Sigmoid colon (tissue), 7 donors: ENCODE results near the gene STAT2. TPM values are rescaled to one million over a fixed set of nuclear protein-coding genes. Genes with fewer than 3 reads are reported as not detected.

Source experiments
- DNase-seq: peaks from one replicate; pipeline ENCODE4 v3.0.0-alpha.2; 2019
- H3K27ac ChIP-seq, 4 donors: fragments of 200-600 bp; sonication (generic); one replicate each; pipeline ENCODE4 v1.5.1; 2016 to 2019; ENCODE audit warnings: mild to moderate bottlenecking in 1 of 4
- H3K27me3 ChIP-seq, 3 donors: fragments of 200-600 bp; sonication (generic); one replicate each; pipeline ENCODE4 v1.5.1; 2019; ENCODE audit warnings: mild to moderate bottlenecking in 1 of 3
- H3K36me3 ChIP-seq, 4 donors: fragments of 200-600 bp; sonication (generic); one replicate each; pipeline ENCODE4 v1.5.1; 2016 to 2019
- H3K4me1 ChIP-seq, 4 donors: fragments of 200-600 bp; sonication (generic); one replicate each; pipeline ENCODE4 v1.5.1; 2017 to 2019
- H3K4me3 ChIP-seq, 4 donors: fragments of 200-600 bp; sonication (generic); one replicate each; pipeline ENCODE4 v1.5.1; 2017 to 2019; ENCODE audit warnings: mild to moderate bottlenecking in 2 of 4, moderate library complexity in 1 of 4
- H3K9me3 ChIP-seq, 4 donors: fragments of 200-600 bp in 3 of 4; sonication (generic) in 3 of 4; one replicate each; pipeline versions ENCODE4 v1.5.1 to v1.6.1; 2013 to 2019
- CTCF ChIP-seq, 4 experiments: fragments of 450-650 bp in 3 of 4; fragments of 200-600 bp in 1 of 4; IDR thresholded peaks; one replicate each; pipeline ENCODE4 v1.5.1; 2016 to 2019; ENCODE audit warnings: antibody characterized with exemption in 4 of 4, mild to moderate bottlenecking in 3 of 4, moderate library complexity in 2 of 4
- EP300 ChIP-seq, 4 donors: sonication (generic); formaldehyde crosslinking; IDR thresholded peaks; one replicate each; pipeline ENCODE4 v1.6.1; 2017; ENCODE audit warnings: antibody characterized with exemption in 4 of 4
- POLR2A ChIP-seq, 2 donors: fragments of 450-650 bp; IDR thresholded peaks; one replicate each; pipeline ENCODE4 v1.6.1; 2016; ENCODE audit warnings: antibody characterized with exemption in 2 of 2, mild to moderate bottlenecking in 2 of 2, moderate library complexity in 2 of 2
- POLR2AphosphoS5 ChIP-seq, 4 donors: sonication (generic); formaldehyde crosslinking; IDR thresholded peaks; one replicate each; pipeline ENCODE4 v1.6.1; 2017; ENCODE audit warnings: antibody characterized with exemption in 4 of 4
- WGBS, 2 donors: extraction: QIAGEN DNeasy Blood & Tissue Kit; methylation state at CpG; one replicate each; pipeline ENCODE4 v1.1.7; 2013; 5-methylcytosine and 5-hydroxymethylcytosine counted together
- intact Hi-C: fragments of 100-400 bp; cut with DNase I; formaldehyde crosslinking; loops from one replicate; pipeline ENCODE4 v1.15.1; 2023
- polyA plus RNA-seq, 3 donors: library from polyadenylated mRNA; stranded (reverse); fragments of 200-250 nt; gene quantifications; one replicate each; pipeline ENCODE4 v1.2.3, GENCODE V29; 2013
- total RNA-seq, 4 donors: library from RNA; depleted of rRNA; stranded (reverse); fragments of >200 nt; gene quantifications; one replicate each; pipeline ENCODE4 v1.1.0, GENCODE V29; 2016
- donor health status: healthy with polysubstance abuse.
- donor health status: Bipolar disorder and iron deficiency.
- donor health status: healthy.

The STAT2 gene
- total and polyA plus RNA-seq, 7 donors, result 15.0 to 160 (median 73.6) TPM

- Histone ChIP-seq H3K36me3 (peaks cover 14 to 76% (median 40%) of the 10 kb centered on the region in 4 donors), H3K4me1 (peaks cover 0 to 8% (median 6%) of the 10 kb centered on the region in 4 donors), H3K27ac (no peak overlapping the region), H3K4me3 (no peak overlapping the region), H3K27me3 (no peaks in the 10 kb centered on the region), H3K9me3 (no peaks in the 10 kb centered on the region)
- no peak for DNase-seq
- TF ChIP-seq CTCF (IDR thresholded peaks at IDR 0.05), result no peak
- 87 to 95% methylated on average over 2 of the region's 2 CpGs for WGBS, 2 donors
- intact Hi-C loops, result no loop called here
These were observed 38.9 kb downstream of the STAT2 start for GRCh38 chr12:56321027-56321426.

DNA sequence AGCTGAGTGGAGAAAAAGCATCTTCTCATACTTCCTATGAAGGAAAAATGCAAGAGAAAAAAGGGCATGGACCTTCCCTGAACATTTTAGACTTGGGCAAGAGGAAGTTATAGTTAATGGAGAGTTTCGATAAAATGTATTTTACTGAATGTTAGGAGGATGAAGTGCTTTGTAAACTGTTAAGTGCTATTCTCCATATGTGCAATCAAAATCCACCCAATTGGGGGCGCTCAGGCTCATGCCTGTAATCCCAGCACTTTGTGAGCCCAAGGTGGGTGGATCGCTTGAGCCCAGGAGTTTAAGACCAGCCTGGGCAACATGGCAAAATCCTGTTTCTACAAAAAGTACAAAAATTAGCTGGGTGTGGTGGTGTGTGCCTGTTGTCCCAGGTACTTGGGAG is 42.2 kb downstream of the STAT2 start:
- WGBS, 2 donors, result 91 to 96% methylated on average over 3 of the region's 3 CpGs

GRCh38 chr12:56315622-56316473 is 44.1 kb downstream of the STAT2 start, which contains the start of gene CNPY2:
Gene CNPY2, minus strand, starts transcription at chr12:56315988. Its CDS starts 771 bp downstream, at chr12:56315217.
- Histone ChIP-seq H3K4me3 (peak within 1 kb of the TSS; percentile 87 to 98 (median 90)), H3K27ac (peak within 1 kb of the TSS; percentile 93 to 95 (median 94)), H3K27me3 (no peaks in the 10 kb centered on the region), H3K4me1 (peaks cover 0 to 22% (median 18%) of the 10 kb centered on the region in 4 donors), H3K9me3 (no peaks in the 10 kb centered on the region), H3K36me3 (peaks cover 0 to 57% (median 6%) of the 10 kb centered on the region in 4 donors)
- intact Hi-C loops, result loop anchor here (2.0 to 5.0 kb wide), 2 partner anchors 17 to 151 kb away; partner anchors contain the start of genes PAN2 and SPRYD4
- DNase-seq, result peak; percentile 98
- TF ChIP-seq EP300 (IDR thresholded peaks at IDR 0.05), result no peak
- TF ChIP-seq POLR2AphosphoS5 (IDR thresholded peaks at IDR 0.05), result peak; percentile 83 to 91 (median 86)
- TF ChIP-seq POLR2A (IDR thresholded peaks at IDR 0.05), result peak; percentile 67 to 68
- no peak for TF ChIP-seq CTCF (IDR thresholded peaks at IDR 0.05)
- WGBS, 2 donors, result 0% methylated on average over 62 of the region's 62 CpGs

More for the DNA sequence above, 42.2 kb downstream of the STAT2 start:
- H3K9me3 ChIP-seq, result no peaks in the 10 kb centered on the region
- intact Hi-C loops, result loop anchor here (2.0 to 5.0 kb wide), 2 partner anchors 15 to 150 kb away; partner anchors contain the start of genes PAN2 and SPRYD4
- TF ChIP-seq POLR2AphosphoS5 (IDR thresholded peaks at IDR 0.05), result no peak
- TF ChIP-seq EP300 (IDR thresholded peaks at IDR 0.05), result no peak
- TF ChIP-seq POLR2A (IDR thresholded peaks at IDR 0.05), result no peak
- TF ChIP-seq CTCF (IDR thresholded peaks at IDR 0.05), result no peak
- no peak overlapping the region for H3K27ac ChIP-seq
- H3K4me3 ChIP-seq, result no peak overlapping the region
- peaks cover 0 to 22% (median 18%) of the 10 kb centered on the region in 4 donors for H3K4me1 ChIP-seq
- DNase-seq, result no peak
- no peaks in the 10 kb centered on the region for H3K27me3 ChIP-seq
- H3K36me3 ChIP-seq, result peaks cover 1 to 60% (median 12%) of the 10 kb centered on the region in 4 donors

- DNase-seq, result no peak
- H3K36me3 ChIP-seq, result peaks cover 0 to 57% (median 9%) of the 10 kb centered on the region in 4 donors
- intact Hi-C loops, result loop anchor here (5.0 kb wide), 1 partner anchor 152 kb away; the partner anchor contains the start of gene SPRYD4
- H3K9me3 ChIP-seq, result no peaks in the 10 kb centered on the region
- peaks cover 0 to 22% (median 18%) of the 10 kb centered on the region in 4 donors for H3K4me1 ChIP-seq
- no peaks in the 10 kb centered on the region for H3K27me3 ChIP-seq
- peak overlapping the region; percentile 87 to 98 (median 90) for H3K4me3 ChIP-seq
- TF ChIP-seq POLR2A (IDR thresholded peaks at IDR 0.05), result no peak
- TF ChIP-seq EP300 (IDR thresholded peaks at IDR 0.05), result no peak
- no peak for TF ChIP-seq POLR2AphosphoS5 (IDR thresholded peaks at IDR 0.05)
- TF ChIP-seq CTCF (IDR thresholded peaks at IDR 0.05), result no peak
- H3K27ac ChIP-seq, result peak overlapping the region; percentile 93 to 95 (median 94)
- 1% methylated on average over 11 of the region's 11 CpGs for WGBS, 2 donors
These were observed 44.7 kb downstream of the STAT2 start for GRCh38 chr12:56315249-56315621.
